Liver (tissue), 9 donors: ENCODE measurements around the gene UBAP1L. TPM values are rescaled to one million over a fixed set of nuclear protein-coding genes. Genes with fewer than 3 reads are reported as not detected.

Source experiments
- DNase-seq: peaks from one replicate; pipeline ENCODE4 v3.0.0-alpha.2; 2017; ENCODE audit warnings: low spot score
- H3K27ac ChIP-seq, 2 donors: one replicate each; pipeline ENCODE4 v1.7.0; 2013; ENCODE audit warnings: inconsistent platforms in 2 of 2, low read length in 2 of 2, control low read depth in 1 of 2, low read depth in 1 of 2, mild to moderate bottlenecking in 1 of 2
- H3K27me3 ChIP-seq, 4 donors: one replicate each; pipeline versions ENCODE4 v1.6.1 to v1.7.0; 2013; ENCODE audit warnings: low read length in 3 of 4, inconsistent platforms in 1 of 4, mild to moderate bottlenecking in 1 of 4, moderate library complexity in 1 of 4; ENCODE audit not compliant: control insufficient read depth in 4 of 4, insufficient read depth in 4 of 4
- H3K36me3 ChIP-seq, 4 donors: one replicate each; pipeline versions ENCODE4 v1.6.1 to v1.7.0; 2013; ENCODE audit warnings: low read length in 3 of 4, mild to moderate bottlenecking in 3 of 4, low read depth in 1 of 4, moderate library complexity in 1 of 4; ENCODE audit not compliant: control insufficient read depth in 4 of 4, insufficient read depth in 3 of 4
- H3K4me1 ChIP-seq, 4 donors: one replicate each; pipeline versions ENCODE4 v1.6.1 to v1.7.0; 2013; ENCODE audit warnings: low read length in 3 of 4, mild to moderate bottlenecking in 3 of 4, moderate library complexity in 1 of 4; ENCODE audit not compliant: control insufficient read depth in 4 of 4, insufficient read depth in 4 of 4
- H3K4me3 ChIP-seq, 3 donors: one replicate each; pipeline versions ENCODE4 v1.6.1 to v1.7.0; 2013; ENCODE audit warnings: low read length in 3 of 3, control low read depth in 1 of 3, low read depth in 1 of 3, mild to moderate bottlenecking in 1 of 3
- H3K9ac ChIP-seq, 2 donors: one replicate each; pipeline ENCODE4 v1.7.0; 2013; ENCODE audit warnings: low read length in 2 of 2, mild to moderate bottlenecking in 2 of 2, moderate library complexity in 2 of 2, control low read depth in 1 of 2, low read depth in 1 of 2
- H3K9me3 ChIP-seq, 4 donors: one replicate each; pipeline versions ENCODE4 v1.6.1 to v1.7.0; 2013; ENCODE audit warnings: low read length in 3 of 4; ENCODE audit not compliant: control insufficient read depth in 4 of 4
- EGR1 ChIP-seq, 2 donors: IDR thresholded peaks; 2 replicates each; pipeline ENCODE4 v1.6.1; 2016 to 2018; ENCODE audit warnings: antibody characterized with exemption in 2 of 2, low read depth in 2 of 2
- FOXA1 ChIP-seq: IDR thresholded peaks from 2 replicates; pipeline ENCODE4 v1.6.1; 2016; ENCODE audit warnings: antibody characterized with exemption
- FOXA2 ChIP-seq: IDR thresholded peaks from 2 replicates; pipeline ENCODE4 v1.6.1; 2016; ENCODE audit warnings: antibody characterized with exemption
- GABPA ChIP-seq, 2 donors: IDR thresholded peaks in 1 of 2; conservative IDR thresholded peaks in 1 of 2; 2 replicates each; pipeline ENCODE4 v1.6.1; 2016; ENCODE audit warnings: antibody characterized with exemption in 2 of 2, mild to moderate bottlenecking in 1 of 2, moderate library complexity in 1 of 2
- HNF4G ChIP-seq: IDR thresholded peaks from 2 replicates; pipeline ENCODE4 v1.6.1; 2016; ENCODE audit warnings: antibody characterized with exemption
- JUND ChIP-seq, 2 donors: IDR thresholded peaks; 2 replicates each; pipeline ENCODE4 v1.6.1; 2016; ENCODE audit warnings: antibody characterized with exemption in 2 of 2
- NR2F2 ChIP-seq: IDR thresholded peaks from 2 replicates; pipeline ENCODE4 v1.6.1; 2016; ENCODE audit warnings: antibody characterized with exemption
- RAD21 ChIP-seq, 2 donors: IDR thresholded peaks; 2 replicates each; pipeline ENCODE4 v1.6.1; 2016; ENCODE audit warnings: antibody characterized with exemption in 2 of 2, mild to moderate bottlenecking in 2 of 2
- RXRA ChIP-seq, 2 donors: IDR thresholded peaks; 2 replicates each; pipeline ENCODE4 v1.6.1; 2017 to 2018; ENCODE audit warnings: antibody characterized with exemption in 2 of 2, mild to moderate bottlenecking in 1 of 2
- SP1 ChIP-seq: IDR thresholded peaks from 2 replicates; pipeline ENCODE4 v1.6.1; 2018; ENCODE audit warnings: antibody characterized with exemption, mild to moderate bottlenecking
- TAF1 ChIP-seq: conservative IDR thresholded peaks from 2 replicates; pipeline ENCODE4 v1.6.1; 2016; ENCODE audit warnings: antibody characterized with exemption, mild to moderate bottlenecking
- YY1 ChIP-seq: IDR thresholded peaks from 2 replicates; pipeline ENCODE4 v1.6.1; 2016; ENCODE audit warnings: antibody characterized with exemption, mild to moderate bottlenecking
- WGBS: extraction: QIAGEN DNeasy Blood & Tissue Kit; methylation state at CpG from one replicate; pipeline ENCODE4 v1.1.7; 2013; 5-methylcytosine and 5-hydroxymethylcytosine counted together
- polyA plus RNA-seq, 2 donors: library from polyadenylated mRNA; stranded (reverse) in 1 of 2; unstranded in 1 of 2; fragments of 200-250 nt in 1 of 2; fragments of >200 nt in 1 of 2; fragmentation: Nextera tagmentation in 1 of 2; extraction: Ambion mirVana in 1 of 2; gene quantifications; one replicate each; pipeline versions ENCODE4 v1.2.1 to v1.2.3, GENCODE V29; 2013 to 2015
- total RNA-seq, 2 donors: library from RNA; depleted of rRNA; stranded (reverse); fragments of >200 nt; gene quantifications; one replicate each; pipeline ENCODE4 v1.2.3, GENCODE V29; 2014
- TF ChIP-seq, protein P1 (sequence below): IDR thresholded peaks from 2 replicates; pipeline ENCODE4 v1.6.1; 2016; ENCODE audit warnings: antibody characterized with exemption
- TF ChIP-seq, protein P2 (sequence below): fragments of 150-350 bp; IDR thresholded peaks from 2 replicates; pipeline ENCODE4 v1.5.1; 2017; ENCODE audit warnings: improper control_type of control experiment, low read depth, low read length; ENCODE audit not compliant: missing input control
- TF ChIP-seq, protein P3 (sequence below): IDR thresholded peaks from 2 replicates; pipeline ENCODE4 v1.6.1; 2016; ENCODE audit warnings: antibody characterized with exemption
- TF ChIP-seq, protein P4 (sequence below): IDR thresholded peaks from 2 replicates; pipeline ENCODE4 v1.6.1; 2016; ENCODE audit warnings: antibody characterized with exemption
- donor health status: healthy.
- donor health status: healthy.
- donor health status: healthy.
- donor health status: healthy.
- donor health status: healthy.

The UBAP1L gene
- total and polyA plus RNA-seq, 4 donors: 0.57 to 6.9 (median 0.90) TPM

DNA sequence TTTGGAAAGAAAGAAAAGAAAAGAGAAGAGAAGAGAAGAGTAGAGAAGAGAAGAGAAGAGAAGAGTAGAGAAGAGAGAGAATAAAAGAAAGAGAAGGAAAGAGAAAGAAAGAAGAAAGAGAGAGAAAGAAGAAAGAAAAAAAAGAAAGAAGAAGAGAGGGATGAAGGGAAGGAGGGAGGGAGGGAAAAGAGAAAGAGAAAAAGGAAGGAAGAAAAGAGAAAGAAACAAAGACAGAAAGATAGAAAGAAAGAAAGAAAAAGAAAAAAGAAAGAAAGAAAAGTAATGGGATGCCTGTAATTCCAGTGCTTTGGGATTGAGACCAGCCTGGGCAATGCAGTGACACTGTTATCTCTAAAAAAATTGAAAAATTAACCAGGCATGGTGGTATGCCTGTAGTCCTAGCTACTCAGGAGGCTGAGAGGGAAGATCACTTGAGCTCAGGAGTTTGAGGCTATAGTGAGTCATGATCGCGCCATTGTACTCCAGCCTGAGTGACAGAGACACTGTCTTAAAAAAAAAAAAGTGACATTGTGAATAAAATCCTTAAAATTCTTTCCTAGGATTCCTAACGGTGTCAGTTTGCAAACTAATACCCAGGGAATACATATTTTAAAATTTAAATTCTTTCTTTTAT lies 48.9 kb downstream of the UBAP1L start (continued):
- TF ChIP-seq, protein P1, sequence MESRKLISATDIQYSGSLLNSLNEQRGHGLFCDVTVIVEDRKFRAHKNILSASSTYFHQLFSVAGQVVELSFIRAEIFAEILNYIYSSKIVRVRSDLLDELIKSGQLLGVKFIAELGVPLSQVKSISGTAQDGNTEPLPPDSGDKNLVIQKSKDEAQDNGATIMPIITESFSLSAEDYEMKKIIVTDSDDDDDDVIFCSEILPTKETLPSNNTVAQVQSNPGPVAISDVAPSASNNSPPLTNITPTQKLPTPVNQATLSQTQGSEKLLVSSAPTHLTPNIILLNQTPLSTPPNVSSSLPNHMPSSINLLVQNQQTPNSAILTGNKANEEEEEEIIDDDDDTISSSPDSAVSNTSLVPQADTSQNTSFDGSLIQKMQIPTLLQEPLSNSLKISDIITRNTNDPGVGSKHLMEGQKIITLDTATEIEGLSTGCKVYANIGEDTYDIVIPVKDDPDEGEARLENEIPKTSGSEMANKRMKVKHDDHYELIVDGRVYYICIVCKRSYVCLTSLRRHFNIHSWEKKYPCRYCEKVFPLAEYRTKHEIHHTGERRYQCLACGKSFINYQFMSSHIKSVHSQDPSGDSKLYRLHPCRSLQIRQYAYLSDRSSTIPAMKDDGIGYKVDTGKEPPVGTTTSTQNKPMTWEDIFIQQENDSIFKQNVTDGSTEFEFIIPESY: no peak
- TF ChIP-seq GABPA (IDR thresholded peaks at IDR 0.05 in 1 of 2, conservative IDR thresholded peaks at IDR 0.05 in 1 of 2): no peak
- no peak for TF ChIP-seq JUND (IDR thresholded peaks at IDR 0.05)
- no peak for TF ChIP-seq HNF4G
- TF ChIP-seq FOXA1: no peak

DNA sequence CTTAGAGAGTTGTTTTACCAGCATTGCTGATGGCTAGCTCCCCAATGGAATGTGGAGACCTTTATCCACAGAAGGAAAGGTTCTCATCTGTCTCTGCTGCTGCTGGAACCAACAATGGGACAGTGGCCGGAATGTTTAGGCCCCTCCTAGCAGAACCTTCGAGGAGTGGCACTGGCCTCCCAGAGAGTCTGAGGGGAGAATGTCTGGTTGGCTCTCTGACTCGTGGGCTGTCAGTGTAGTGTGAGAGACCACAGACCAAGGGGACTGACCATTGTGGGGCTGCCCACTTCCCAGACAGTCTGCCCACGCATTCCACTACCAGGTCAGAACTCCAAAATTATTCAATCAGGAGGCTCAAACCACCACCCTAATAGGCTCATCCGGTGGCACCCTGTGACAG lies 52.3 kb downstream of the UBAP1L start:
- H3K36me3 ChIP-seq: no peaks in the 10 kb centered on the region
- H3K27me3 ChIP-seq: no peaks in the 10 kb centered on the region
- 91% methylated on average over 5 of the region's 5 CpGs for WGBS
- H3K4me1 ChIP-seq: peaks cover 0 to 2% (median 0%) of the 10 kb centered on the region in 4 donors
- TF ChIP-seq YY1 (no peak), NR2F2 (no peak), FOXA2 (no peak), TAF1 (no peak), EGR1 (IDR thresholded peaks at IDR 0.05; ENCODE audit: low read depth in 2 of 2) (no peak), SP1 (no peak), RXRA (IDR thresholded peaks at IDR 0.05) (no peak), RAD21 (IDR thresholded peaks at IDR 0.05) (no peak), FOXA1 (no peak), HNF4G (no peak)
- TF ChIP-seq, protein P2, sequence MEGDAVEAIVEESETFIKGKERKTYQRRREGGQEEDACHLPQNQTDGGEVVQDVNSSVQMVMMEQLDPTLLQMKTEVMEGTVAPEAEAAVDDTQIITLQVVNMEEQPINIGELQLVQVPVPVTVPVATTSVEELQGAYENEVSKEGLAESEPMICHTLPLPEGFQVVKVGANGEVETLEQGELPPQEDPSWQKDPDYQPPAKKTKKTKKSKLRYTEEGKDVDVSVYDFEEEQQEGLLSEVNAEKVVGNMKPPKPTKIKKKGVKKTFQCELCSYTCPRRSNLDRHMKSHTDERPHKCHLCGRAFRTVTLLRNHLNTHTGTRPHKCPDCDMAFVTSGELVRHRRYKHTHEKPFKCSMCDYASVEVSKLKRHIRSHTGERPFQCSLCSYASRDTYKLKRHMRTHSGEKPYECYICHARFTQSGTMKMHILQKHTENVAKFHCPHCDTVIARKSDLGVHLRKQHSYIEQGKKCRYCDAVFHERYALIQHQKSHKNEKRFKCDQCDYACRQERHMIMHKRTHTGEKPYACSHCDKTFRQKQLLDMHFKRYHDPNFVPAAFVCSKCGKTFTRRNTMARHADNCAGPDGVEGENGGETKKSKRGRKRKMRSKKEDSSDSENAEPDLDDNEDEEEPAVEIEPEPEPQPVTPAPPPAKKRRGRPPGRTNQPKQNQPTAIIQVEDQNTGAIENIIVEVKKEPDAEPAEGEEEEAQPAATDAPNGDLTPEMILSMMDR: no peak
- TF ChIP-seq, protein P3, sequence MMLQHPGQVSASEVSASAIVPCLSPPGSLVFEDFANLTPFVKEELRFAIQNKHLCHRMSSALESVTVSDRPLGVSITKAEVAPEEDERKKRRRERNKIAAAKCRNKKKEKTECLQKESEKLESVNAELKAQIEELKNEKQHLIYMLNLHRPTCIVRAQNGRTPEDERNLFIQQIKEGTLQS: no peak
- TF ChIP-seq, protein P4, sequence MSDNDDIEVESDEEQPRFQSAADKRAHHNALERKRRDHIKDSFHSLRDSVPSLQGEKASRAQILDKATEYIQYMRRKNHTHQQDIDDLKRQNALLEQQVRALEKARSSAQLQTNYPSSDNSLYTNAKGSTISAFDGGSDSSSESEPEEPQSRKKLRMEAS: no peak
- H3K4me3 ChIP-seq: no peak overlapping the region
- H3K9me3 ChIP-seq: no peaks in the 10 kb centered on the region
- no peak overlapping the region for H3K9ac ChIP-seq
- no peak for DNase-seq
- no peak overlapping the region for H3K27ac ChIP-seq

DNA sequence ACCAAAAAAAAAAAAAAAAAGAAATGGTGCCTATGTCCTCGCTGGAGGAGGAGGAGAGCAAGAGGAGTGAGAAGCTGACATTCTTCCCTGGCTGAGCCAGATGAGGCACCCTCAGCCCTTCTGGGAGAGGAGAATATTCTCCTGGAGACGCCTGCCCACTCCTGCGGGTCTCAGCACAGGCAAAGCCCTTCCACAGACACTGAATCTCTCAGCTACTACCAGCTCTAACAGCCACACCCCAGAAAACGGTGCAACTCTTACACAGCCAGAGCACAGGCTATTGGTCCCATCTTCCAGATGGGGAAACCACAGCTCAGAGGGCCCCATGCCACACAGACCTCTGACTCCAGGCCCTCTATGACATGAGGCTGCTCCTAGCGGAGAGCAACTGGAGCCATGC lies 52.9 kb downstream of the UBAP1L start:
- no peak for TF ChIP-seq GABPA (IDR thresholded peaks at IDR 0.05 in 1 of 2, conservative IDR thresholded peaks at IDR 0.05 in 1 of 2)
- no peaks in the 10 kb centered on the region for H3K4me1 ChIP-seq
- no peak overlapping the region for H3K9ac ChIP-seq
- H3K27ac ChIP-seq: no peak overlapping the region
- DNase-seq: no peak
- H3K27me3 ChIP-seq: no peaks in the 10 kb centered on the region
- H3K4me3 ChIP-seq: no peak overlapping the region
- WGBS: 87% methylated on average over 5 of the region's 5 CpGs
- no peaks in the 10 kb centered on the region for H3K9me3 ChIP-seq
- H3K36me3 ChIP-seq: no peaks in the 10 kb centered on the region
